Measurements from ENCODE around the gene PEX5L. TPM values are rescaled to one million over a fixed set of nuclear protein-coding genes. Genes with fewer than 3 reads are reported as not detected.

The PEX5L gene
- total RNA-seq, 1 donor from 2014 or later = 0.78 TPM

DNA sequence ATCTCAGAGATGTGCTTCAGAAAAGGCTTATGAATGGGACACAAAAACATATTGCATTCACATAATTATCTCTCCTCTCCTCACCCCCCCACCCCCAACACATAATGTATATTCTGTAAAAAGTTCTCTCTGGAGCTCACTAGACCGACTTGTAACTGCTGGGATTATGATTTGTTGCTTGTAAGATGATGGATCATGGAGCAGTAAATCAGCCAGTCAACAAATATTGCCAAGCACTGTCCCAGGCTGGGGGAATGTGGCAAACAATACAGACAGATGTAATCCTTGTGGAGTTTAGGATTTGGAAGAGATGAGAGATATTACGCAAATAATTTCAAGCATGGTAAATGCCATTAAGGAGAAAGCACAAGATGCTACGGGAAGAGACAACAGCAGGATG lies 114.8 kb downstream of the PEX5L start:
- intact Hi-C loops (cut with DNase I) = no loop called here
- no peak overlapping the region for H3K4me3 ChIP-seq

DNA sequence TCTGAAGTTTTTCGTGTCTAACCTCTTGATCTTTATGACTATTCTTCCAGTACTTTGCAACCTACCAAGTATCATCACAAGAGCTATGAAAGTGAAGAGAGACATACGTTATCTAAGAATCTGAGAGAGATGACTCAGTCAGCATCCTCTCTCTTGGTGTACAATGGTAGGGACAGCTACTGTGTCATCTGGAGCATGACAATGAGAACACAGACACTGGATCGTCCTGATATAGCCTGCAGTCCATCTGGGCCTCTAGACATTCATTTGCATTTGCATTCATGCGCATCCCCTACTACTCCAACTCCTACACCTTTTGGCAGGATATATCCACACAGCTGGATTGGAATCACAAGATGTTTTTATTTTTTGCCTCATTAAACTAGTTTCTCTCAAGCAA lies 115.2 kb downstream of the PEX5L start:
- no peaks in the 10 kb centered on the region for H3K27me3 ChIP-seq
- intact Hi-C loops (cut with DNase I) = no loop called here
- TF ChIP-seq, protein P1, sequence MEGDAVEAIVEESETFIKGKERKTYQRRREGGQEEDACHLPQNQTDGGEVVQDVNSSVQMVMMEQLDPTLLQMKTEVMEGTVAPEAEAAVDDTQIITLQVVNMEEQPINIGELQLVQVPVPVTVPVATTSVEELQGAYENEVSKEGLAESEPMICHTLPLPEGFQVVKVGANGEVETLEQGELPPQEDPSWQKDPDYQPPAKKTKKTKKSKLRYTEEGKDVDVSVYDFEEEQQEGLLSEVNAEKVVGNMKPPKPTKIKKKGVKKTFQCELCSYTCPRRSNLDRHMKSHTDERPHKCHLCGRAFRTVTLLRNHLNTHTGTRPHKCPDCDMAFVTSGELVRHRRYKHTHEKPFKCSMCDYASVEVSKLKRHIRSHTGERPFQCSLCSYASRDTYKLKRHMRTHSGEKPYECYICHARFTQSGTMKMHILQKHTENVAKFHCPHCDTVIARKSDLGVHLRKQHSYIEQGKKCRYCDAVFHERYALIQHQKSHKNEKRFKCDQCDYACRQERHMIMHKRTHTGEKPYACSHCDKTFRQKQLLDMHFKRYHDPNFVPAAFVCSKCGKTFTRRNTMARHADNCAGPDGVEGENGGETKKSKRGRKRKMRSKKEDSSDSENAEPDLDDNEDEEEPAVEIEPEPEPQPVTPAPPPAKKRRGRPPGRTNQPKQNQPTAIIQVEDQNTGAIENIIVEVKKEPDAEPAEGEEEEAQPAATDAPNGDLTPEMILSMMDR (IDR thresholded peaks at IDR 0.05) = no peak
- H3K9me3 ChIP-seq = no peaks in the 10 kb centered on the region
- no peak for DNase-seq
- no peak overlapping the region for H3K4me3 ChIP-seq
- no peak for ATAC-seq
- no peak overlapping the region for H3K27ac ChIP-seq
- H3K4me1 ChIP-seq = no peaks in the 10 kb centered on the region
- H3K36me3 ChIP-seq = no peaks in the 10 kb centered on the region

More for the DNA sequence above, 114.8 kb downstream of the PEX5L start:
- Histone ChIP-seq H3K27ac (no peak overlapping the region), H3K36me3 (no peaks in the 10 kb centered on the region), H3K4me1 (no peaks in the 10 kb centered on the region), H3K27me3 (no peaks in the 10 kb centered on the region), H3K9me3 (no peaks in the 10 kb centered on the region)
- DNase-seq (no peak), ATAC-seq (no peak)
- TF ChIP-seq, protein P1 (IDR thresholded peaks at IDR 0.05) = no peak

DNA sequence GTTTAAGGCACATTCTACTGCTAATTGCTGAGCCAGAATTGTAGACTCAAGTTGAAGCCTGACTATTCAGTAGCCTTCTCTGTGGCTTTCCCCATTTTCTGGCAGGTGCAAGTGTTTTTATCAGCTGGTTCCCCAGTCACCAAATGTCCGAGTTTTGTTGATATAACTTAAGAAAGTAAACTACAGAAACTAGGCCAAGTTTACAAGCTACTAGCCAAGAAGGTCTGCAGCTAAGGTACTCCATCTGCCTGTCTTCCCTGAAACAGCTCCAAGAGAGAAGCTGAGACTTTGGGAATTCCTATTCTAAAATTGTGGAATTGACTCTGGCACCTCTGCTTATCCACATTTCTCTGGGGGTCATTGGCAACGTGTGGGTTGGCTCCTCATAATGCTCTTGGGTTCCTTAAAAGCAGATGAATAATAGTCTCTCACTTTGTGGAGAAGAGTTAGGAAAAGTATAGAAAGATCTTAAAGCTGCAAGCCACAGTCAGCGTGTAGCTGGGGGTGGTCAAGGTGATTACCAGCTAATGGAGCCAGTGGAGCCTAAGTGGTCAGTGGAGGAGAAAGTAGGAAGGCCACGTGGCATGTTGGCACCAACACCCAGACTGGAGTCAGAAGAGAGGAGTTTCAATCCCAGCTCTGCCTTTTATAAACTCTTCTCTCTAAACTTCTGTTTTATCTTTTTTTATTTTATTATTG lies 128.8 kb downstream of the PEX5L start:
- no peak for DNase-seq
- Histone ChIP-seq H3K4me1 (no peaks in the 10 kb centered on the region), H3K27me3 (no peaks in the 10 kb centered on the region), H3K4me3 (no peak overlapping the region), H3K27ac (no peak overlapping the region), H3K9me3 (no peaks in the 10 kb centered on the region), H3K36me3 (no peaks in the 10 kb centered on the region)
- no peak for ATAC-seq
- TF ChIP-seq, protein P1 (IDR thresholded peaks at IDR 0.05) = no peak
- intact Hi-C loops (cut with DNase I) = no loop called here

DNA sequence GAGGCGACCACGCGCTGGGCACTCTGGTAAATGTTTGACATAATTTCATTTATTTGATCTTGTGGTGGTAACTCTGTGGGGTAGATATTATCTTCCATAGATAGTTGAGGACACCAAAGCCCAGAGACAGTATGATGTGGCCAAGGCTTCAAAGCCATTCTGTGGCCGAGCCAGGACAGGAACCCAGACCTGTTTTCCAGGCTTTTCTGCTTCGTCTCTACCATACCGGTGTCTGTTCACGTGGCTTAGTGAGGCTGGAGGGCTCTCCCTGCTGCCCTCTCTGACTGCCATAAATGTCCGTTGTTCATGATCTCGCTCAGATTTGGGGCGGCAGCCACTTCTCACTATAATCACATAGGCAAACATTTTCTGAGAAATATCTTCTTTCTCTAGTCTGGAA lies 134.7 kb downstream of the PEX5L start:
- TF ChIP-seq, protein P1 (IDR thresholded peaks at IDR 0.05) = no peak
- Histone ChIP-seq H3K27me3 (peaks cover 3% of the 10 kb centered on the region), H3K36me3 (no peaks in the 10 kb centered on the region), H3K27ac (no peak overlapping the region), H3K9me3 (no peaks in the 10 kb centered on the region), H3K4me1 (no peaks in the 10 kb centered on the region), H3K4me3 (no peak overlapping the region)
- intact Hi-C loops (cut with DNase I) = no loop called here
- ATAC-seq = no peak
- DNase-seq = no peak

GRCh38 chr3:179898024-179898423 lies 138.7 kb downstream of the PEX5L start:
- TF ChIP-seq, protein P1 (IDR thresholded peaks at IDR 0.05) = no peak
- DNase-seq (no peak), ATAC-seq (no peak)
- Histone ChIP-seq H3K27ac (no peak overlapping the region), H3K27me3 (peaks cover 3% of the 10 kb centered on the region), H3K9me3 (no peaks in the 10 kb centered on the region), H3K4me1 (no peaks in the 10 kb centered on the region), H3K36me3 (no peaks in the 10 kb centered on the region), H3K4me3 (no peak overlapping the region)
- intact Hi-C loops (cut with DNase I) = no loop called here

- intact Hi-C loops (cut with DNase I) = no loop called here
- TF ChIP-seq, protein P1 (IDR thresholded peaks at IDR 0.05) = no peak
- H3K36me3 ChIP-seq = no peaks in the 10 kb centered on the region
Measured at GRCh38 chr3:179897231-179897630, 139.5 kb downstream of the PEX5L start.

More at GRCh38 chr3:179897231-179897630, 139.5 kb downstream of the PEX5L start:
- H3K4me3 ChIP-seq = no peak overlapping the region
- no peaks in the 10 kb centered on the region for H3K9me3 ChIP-seq
- DNase-seq = no peak
- H3K4me1 ChIP-seq = no peaks in the 10 kb centered on the region
- H3K27me3 ChIP-seq = peaks cover 3% of the 10 kb centered on the region
- H3K27ac ChIP-seq = no peak overlapping the region
- ATAC-seq = no peak

All from upper lobe of right lung (tissue), 1 donor.